ENCODE data around the gene METTL25B.

DNA sequence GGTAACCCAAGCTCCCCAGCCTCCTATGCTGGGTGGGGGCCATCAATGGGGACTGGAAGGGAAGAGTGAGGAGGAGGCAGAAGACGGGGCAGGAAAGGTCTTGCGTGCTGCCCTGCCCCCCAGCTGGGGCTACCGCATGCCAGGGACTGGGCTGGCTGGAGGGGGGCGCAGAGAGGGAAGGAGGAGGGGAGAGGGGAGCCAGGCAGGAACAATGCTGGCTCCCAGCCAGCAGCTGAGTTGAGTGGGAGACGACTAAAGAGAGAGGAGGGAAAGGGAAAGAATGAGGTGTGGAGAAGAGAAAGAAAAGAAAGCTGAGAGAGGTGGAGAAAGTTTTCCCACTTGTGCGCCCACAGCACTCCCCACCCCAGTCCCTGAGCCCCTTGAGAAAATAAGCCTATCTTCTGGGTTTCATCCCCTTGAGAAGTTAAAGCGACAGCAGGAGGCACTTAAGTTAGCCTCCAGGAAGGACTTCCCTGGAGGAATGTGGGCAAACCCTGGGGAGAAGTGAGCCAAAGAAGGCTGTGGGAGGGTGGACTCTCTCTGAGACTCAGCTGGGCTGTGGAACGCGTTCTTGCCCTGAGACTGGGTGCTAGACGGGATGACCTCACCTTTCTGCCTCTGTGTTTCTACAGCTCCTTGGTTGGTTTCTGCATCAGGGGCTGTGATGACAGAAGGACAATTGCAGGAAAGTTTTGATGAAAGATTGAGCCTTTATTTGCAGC, 38.2 kb upstream of the METTL25B start:
- TF ChIP-seq, protein P1, sequence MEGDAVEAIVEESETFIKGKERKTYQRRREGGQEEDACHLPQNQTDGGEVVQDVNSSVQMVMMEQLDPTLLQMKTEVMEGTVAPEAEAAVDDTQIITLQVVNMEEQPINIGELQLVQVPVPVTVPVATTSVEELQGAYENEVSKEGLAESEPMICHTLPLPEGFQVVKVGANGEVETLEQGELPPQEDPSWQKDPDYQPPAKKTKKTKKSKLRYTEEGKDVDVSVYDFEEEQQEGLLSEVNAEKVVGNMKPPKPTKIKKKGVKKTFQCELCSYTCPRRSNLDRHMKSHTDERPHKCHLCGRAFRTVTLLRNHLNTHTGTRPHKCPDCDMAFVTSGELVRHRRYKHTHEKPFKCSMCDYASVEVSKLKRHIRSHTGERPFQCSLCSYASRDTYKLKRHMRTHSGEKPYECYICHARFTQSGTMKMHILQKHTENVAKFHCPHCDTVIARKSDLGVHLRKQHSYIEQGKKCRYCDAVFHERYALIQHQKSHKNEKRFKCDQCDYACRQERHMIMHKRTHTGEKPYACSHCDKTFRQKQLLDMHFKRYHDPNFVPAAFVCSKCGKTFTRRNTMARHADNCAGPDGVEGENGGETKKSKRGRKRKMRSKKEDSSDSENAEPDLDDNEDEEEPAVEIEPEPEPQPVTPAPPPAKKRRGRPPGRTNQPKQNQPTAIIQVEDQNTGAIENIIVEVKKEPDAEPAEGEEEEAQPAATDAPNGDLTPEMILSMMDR (IDR thresholded peaks at IDR 0.05) = no peak
- TF ChIP-seq EP300 (IDR thresholded peaks at IDR 0.05; ENCODE audit: low read depth) (no peak), POLR2AphosphoS5 (IDR thresholded peaks at IDR 0.05) (no peak), POLR2A (IDR thresholded peaks at IDR 0.05) (no peak)

All from transverse colon (tissue), 4 donors.